NCI-H2029 treated with DMSO at 0.1 percent for 48 hours (cell line): ENCODE data around the gene MMP26.
A peak's percentile ranks its signal among the peaks of the same experiment; 100 is the strongest.

Experiments
- DNase-seq: peaks from one replicate; lab custom pipeline; 2025; lab: John Stamatoyannopoulos, UW

The MMP26 gene

DNA sequence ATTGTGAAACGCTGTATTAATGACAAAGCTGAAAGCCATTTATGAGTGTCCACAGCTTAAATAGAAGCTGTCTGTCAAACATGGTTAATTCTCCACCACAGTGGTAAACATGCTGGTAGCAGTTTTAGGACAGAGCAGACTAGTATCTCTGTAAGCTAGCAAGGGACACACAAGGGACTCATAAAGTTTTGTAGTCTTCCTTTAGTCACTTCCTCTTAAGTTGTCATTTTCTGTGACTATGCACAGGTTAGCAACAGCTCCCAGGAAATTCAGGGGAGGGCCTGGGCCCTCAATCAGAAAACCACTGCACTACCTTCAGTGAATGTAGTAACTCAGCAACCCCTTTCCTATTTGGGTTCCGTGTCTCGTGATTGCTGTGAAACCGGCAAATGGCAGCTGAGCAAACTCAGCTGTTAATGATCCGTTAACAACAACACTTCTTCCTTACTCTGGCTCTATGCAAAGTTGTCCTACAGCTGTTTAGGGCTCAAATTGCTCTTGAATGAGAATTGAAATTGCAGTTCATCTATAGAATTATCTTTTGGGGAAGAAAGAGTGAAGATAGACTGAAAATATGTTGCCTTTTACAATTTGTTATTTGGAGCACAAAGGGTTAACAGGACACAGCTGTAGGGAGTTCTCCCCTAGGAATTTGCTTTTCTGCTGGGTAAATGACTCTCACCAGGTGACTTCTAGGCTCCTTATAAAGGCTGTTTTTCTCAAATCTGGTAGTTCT, at the start of gene MMP26:
Gene MMP26, plus strand, starts transcription at position 731 of the 736 bp plus-strand sequence.
- peak; percentile 95 for DNase-seq

DNA sequence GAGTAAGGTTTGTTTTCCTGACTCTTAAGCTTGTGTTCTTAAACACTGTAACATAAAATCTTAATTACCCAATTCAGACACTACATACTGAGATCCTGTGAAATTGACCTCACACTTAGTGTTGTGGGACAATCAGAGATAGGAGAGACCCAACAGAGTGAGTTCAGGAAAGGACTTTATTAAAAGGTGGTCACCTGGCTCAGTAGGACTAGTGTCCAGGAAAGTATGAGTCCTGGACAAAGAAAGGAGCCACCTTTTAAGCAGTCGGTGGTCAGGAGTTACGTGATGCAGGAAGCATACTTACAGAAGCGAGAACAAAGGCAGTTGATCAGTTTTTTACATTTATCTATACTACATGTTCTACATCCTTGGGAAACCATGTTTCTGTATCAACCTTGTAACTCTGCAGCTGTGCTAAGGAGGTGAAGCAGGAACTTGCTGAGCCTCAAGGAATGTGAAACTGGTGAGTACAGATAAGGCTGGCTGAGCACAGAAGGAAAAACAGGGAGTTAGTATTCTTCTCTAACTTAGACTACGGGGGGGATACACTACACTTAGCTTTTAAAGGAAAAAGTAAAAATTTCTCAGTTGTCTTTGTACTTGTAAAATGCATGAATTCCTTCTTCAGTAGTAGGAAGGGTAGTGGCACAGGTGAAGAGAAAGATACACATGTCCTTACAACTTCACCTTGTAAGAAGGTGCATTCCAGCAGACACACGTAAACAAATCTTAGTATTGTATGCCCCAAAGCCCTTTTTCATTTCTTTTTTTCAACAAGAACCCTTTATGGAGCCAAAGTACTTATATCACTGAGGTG, 45.7 kb upstream of the MMP26 start:
- DNase-seq, result no peak

DNA sequence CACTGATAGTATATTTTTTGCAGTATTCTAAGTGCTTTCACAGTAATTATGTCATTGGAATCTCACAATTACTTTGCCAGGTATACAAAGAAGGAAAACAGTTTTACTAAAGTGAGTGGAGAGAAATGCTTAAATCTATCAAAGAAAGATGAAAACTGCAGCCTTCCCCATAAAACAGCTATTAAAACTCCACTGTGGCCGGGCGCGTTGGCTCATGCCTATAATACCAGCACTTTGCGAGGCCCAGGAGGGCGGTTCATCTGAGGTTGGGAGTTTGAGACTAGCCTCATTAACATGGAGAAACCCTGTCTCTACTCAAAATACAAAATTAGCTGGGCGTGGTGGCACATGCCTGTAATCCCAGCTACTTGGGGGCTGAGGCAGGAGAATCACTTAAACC, 41.7 kb upstream of the MMP26 start:
- no peak for DNase-seq

DNA sequence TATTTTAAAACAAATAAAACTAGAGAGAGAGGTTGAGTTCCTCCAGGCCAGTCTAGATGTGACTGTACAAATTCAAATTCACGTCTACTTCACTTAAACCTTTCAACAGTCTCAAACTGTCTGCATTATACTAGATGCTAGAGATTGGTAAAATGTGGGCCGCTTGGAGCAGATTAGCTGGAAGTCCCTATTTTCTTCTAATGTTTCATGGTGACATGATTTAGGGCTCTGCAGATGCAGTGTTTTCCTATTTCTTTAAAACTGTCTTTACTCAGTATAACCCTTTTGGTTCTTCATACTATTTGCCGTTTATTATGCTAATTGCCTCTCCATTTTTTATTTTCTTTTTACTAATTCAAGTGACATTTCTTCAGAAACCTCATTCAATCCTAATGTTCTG, 40.4 kb upstream of the MMP26 start:
- DNase-seq, result no peak

DNA sequence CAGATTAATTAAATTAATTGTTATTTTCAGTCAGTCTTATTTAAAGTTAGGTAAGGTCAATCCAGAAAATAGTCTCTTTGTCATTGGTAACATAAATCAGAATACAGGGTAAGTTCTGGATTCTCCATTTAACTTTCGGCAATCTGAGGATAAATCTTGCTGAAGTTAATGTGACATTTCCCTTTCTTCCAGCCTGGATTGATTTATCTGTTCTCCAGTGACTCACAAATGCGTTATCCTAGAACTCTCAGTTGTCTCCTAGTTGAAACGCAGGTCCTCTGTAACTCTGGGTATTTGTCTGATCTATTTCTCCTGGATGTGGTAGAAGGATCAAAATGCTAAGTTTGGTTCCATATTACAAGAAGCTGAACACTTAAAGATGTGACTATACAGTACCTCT, 39.8 kb upstream of the MMP26 start:
- DNase-seq, result no peak

DNA sequence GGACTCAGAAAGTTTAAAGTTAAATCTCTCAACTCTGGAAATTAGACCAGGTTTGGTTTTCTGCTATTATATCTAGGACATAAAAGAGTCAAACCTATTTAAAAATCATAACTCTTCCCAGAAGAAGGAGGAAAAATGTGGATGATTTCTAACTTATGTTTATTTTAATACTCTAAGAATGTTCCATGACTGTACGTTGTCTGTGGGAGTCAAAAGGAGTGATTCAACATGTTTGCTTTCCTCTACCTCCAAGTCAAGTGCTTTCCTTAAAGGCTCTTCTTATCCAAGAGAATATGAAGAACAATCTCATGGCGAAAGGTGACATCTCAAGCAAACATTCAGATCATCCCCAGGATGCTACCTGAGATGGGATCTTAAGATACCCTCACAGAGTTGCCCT, 39.2 kb upstream of the MMP26 start:
- DNase-seq, result no peak

DNA sequence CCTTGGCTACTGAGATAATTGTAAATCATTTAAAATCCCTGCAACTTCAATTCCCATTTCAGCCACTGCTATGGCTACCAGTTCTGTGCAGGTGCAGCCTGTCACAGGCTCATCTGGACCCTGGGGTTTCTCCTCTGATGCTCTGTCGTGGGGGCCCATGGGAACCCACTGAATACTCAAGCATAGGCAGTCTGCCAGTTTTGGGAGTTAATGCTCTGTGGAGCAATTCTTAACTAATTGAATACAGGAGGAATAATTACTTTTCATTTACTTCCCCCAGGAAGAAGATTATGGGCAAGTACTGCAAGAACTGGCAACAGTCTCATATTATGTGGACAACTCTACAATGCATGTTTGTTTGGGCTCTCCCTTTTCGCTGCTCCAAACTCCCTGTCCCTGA, 32.8 kb upstream of the MMP26 start:
- no peak for DNase-seq

DNA sequence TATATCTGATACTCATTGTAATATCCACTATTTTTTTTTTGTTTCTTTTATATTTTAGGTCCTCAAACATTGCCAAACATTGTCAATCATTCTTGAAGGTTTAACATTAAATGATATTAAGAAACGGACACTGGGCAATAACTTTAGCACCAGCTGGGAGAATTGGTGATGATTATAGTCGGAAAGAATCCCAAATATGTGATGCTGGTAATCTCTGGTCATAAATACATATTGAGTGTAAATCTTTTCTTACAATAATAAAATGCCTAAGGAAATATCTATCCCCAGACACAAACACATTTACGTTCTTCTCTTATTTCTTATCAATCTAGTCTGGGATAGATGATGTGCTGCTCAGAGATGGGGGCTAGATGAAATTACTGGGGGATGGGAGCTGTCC, 32.1 kb upstream of the MMP26 start:
- no peak for DNase-seq

DNA sequence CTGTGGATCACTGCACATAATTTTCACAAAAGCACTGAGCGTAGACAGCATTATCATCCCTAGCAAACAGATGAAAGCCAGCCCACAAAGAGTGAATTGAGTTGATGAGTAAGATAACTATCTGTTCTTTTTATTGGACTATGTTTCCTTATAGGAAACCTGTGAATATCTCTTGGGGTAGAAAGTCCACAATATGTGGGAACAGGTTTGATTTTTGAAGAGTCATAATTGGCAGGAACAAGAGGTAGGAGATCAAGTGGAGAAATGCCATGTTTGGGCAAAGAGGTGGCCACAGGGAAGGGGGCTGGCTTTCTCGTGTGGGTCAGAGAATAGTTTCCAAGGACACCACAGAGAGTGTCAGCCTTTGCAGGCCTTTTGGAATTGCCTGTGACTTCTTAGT, 30.8 kb upstream of the MMP26 start:
- DNase-seq, result no peak

DNA sequence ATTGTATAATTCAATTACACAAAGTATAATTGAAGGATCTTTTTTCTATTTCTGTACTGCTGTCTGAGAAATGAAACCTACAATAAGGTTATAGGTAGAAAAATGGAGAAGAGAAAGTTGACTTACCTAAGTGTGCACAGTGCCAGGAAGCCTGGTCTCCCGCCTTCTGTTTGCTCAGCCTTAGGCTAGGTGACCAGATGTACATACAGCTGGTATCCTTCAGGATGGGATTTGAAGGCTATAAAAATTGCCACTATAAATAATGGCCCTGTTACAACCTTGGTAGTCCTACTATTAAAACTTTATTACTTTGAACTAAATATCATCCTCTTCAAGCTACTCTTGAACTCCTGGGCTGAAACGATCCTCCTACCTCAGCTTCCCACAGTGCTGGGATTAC, 26.6 kb upstream of the MMP26 start:
- no peak for DNase-seq

DNA sequence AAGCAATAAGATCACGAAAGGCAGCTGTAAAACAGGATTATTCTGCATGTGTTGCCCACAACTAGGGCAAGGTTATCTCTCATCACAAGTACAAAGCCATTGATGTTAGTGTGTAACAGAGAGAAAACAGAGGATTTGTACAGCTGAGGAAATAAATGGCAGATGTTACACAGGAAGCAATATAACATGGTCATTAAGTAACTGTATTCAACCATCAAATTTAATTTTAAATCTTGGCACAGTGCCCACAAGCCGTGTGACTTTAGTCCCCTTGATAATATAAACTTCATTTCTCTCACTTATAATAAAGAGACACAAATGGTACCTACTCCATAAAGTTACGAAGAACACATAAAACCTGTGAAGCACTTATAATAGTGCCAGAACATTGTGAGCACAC, 24.2 kb upstream of the MMP26 start:
- no peak for DNase-seq

DNA sequence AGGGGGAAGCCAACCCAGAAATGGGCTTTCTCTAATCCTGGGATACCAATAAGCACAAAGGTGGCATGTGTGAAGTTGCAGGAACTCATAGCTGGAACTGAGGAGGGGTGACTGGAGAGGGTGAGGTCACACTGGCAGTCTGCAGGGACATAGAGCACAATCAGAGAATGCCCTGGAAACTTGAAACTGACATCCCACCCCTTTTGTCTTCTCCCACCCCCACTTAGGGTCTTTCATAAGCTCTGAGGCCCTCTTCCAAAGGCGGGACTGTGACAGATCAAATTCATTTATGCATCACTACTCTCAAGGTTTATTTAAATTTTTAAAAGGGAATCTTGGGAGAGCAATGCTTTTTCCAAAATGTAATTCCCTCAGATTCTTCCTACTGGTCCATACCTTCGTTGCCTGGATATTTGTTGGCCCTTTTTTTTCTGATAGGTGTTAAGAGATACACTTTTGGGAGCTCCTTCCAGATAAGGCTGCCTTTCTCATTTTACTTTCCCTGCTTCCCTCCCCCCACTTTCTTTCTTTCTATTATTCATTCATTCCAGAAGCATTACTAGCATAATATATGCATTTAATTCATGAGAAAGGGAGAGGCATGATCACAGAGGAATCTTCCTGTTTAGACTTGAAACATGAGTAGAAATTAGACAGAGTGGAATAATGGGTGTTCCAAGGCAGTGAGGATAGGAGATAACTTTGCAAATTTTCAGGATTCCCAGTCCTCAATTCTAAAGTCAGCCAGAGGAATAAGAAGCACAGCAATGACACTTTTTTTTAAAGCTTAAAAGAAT, 21.8 kb upstream of the MMP26 start:
- DNase-seq, result no peak

DNA sequence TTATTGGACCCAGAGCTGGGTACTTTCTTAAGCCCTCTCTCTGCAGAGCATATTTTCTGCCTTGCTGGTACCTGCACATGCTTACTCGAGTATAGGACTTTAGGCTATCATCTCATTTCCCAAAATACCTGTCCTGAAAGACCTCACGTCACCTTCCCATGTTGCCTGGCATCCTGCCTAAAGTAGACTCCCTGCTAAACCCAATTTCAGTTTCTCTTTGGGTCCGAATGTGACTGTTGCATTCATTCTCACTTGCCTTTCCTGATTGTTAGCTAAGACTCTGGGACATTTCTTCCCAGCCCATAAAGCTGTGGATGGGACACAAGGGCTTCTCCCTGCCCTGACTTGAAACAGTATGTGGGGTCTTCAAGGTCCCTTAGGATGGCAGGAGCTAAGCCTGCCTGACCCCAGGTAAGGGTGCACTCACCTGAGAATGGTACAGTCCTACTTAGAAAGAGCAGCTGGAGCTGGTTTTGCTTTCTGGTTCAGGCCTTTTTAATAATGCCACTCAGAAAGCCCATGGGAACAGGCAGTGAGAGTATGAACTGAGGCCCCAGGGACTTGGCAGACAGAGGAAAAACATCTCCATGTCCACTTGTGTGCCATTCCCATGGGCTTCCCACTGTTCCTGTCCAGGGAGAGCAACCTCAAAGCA, 19.8 kb upstream of the MMP26 start:
- no peak for DNase-seq

DNA sequence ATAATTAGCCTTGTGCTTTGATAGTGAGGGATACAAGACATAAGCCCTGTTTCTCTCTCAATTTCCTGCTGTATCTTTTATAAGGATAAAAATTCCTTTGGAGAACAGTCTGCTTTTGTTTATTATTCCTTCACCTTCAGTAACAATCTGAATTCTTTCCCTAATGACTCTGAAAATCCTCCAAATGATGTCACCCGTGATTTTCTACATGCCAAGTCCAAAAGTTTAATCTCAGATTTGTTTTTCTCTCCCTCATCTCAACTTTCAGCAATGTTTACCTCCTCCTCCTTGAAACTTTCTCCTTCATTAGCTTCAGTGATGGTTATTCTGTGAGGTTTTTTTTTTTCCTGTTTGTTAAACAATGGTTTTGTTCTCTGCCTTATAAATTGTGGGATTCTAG, 9.1 kb upstream of the MMP26 start:
- no peak for DNase-seq

DNA sequence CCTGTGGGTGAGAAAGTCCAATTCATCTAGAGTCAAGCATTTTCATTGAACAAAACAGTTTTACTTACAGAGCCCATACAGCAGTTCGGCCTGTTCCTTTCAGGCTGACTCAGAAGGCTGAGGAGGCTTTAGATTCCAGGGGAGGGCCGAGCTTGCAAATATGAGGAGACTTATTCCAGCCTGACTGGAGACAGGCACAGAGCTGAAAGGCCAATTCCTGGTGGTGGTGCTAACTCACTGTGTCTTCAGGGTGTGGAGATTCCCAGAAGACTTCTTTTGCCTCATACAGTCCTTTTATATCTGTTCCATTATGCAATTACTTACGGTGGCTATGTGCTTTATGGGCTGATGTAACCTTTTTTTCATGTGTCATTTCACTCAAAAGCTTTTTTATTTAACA, 7.0 kb upstream of the MMP26 start, which contains the start of gene OR51E2:
Gene OR51E2, minus strand, starts transcription at position 269 of the 400 bp plus-strand sequence. CDS start 15,142 bp downstream, outside the sequence.
- DNase-seq, result peak; percentile 69

DNA sequence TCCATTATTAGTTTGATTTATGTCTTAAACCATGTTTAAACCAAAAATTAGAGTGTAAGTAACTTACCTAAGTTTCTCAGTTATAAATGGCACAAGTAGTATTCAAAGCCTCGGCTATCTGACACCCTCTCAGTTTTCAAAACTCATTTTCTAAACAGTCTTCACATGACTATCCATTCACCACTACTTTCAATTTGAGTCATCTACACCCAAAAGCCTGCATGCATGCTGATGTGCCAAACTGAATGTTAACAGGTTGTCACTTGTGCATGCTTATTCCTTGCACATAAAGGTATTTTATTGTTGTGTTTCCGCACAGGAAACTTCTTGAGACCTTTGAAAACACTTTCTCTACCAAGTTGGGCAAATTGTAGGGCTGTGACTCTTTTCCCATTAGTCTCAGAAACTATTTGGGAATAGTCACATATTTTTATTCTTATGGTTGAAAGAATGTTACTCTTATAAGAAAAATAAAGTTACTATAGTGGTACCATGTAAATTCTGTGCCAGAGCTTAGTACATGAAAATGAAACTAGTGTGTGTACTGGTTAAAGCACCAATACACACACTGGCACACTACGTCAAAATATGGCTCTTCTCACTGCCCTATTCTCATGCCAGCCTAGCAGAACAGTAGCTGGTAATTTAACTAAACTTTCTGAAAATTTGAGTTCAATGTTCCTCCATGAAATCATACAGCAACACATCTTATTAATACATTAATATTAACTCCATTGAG, 4.7 kb upstream of the MMP26 start:
- no peak for DNase-seq

DNA sequence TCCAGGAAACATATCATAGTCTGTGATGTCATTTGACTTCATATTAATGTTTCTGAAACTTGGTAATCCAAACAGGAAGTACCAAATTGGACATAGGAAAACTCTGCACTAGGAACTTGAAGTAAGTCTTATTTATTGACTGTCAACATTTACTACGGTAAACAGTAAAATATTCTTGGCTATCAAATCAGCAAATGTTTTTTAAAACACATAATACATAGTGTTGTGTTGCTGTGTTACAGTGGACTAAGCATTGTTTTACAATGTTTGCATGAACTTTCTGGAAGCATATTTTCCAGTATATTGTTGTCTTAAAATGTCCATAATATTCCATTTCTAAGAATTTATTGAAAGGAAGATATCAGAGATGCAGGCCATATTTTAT, 4.2 kb upstream of the MMP26 start:
- DNase-seq, result no peak

DNA sequence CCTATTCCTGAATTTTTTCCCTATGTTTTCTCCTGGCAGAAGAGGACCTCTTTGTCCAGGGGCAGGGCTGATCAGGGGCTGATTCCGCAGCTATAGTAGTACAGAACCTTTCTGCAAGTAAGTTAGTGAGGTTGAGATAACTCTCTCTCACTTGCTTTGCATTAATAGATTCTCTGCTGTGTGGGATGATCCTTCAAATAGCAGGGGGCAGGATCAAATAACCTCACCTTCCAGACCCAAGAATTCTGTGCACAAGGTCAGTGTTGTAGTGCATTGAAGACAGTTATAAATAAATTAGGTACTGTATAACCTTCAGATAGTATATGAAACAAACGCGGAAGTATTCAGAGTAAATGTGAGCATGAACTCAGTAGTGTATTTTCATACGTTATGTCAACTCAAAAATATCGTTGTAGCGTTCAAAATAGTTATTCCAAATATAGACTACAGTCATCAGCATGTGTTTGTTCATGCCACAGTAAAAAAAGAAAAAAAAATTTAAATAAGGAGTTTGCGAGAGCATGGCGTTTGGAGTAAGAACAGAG, 278 bp downstream of the MMP26 start:
- DNase-seq, result peak; percentile 87

DNA sequence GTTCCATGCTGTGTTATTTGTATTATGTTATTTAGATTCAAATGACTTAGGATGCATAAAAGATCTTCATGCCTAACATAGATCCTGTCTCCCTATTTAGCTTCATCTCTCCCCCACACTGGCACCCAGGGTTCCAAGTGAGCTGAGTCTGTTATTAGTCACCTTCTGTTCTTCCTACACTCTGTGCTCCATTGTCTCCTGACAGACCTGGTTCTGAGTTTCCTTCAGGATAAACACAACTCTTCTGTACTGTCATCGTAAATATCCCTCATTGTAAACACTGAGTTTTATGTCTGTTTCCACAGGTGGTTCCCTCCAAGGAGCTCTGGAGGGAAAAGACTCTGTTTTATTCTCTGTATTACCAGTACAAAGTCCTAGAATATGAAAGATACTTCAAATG, 8.7 kb downstream of the MMP26 start:
- no peak for DNase-seq

DNA sequence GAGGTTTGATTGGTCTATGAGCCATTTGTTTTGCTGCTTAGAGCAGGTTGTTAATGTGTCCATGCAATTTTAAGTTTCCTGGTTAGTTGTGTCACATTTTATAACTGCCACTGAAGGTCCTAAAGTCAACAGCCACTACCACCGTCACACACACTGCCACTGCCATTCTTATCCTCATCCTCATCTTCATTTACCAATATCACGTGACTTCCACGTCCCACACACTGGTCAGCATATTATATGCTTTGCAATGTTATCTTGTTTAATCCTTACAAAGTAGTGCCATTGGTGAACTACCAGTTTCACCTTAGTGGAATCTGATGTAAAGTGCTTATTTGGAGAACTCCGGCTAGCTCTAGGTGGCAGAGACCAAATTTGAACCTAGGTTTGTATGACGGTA, 9.7 kb downstream of the MMP26 start:
- DNase-seq, result no peak
